GM13977 (cell line): Measurements from ENCODE around the gene REV3L.

Experiments
- DNase-seq: peaks from one replicate; pipeline ENCODE4 v3.0.0; 2012; ENCODE audit warnings: low spot score
- in situ Hi-C: fragments of 300-500 bp; cut with MboI; formaldehyde crosslinking; loops from one replicate; pipeline ENCODE4 v1.12.0; 2022; ENCODE audit warnings: low sequenced_read_pairs, low pct_unique_long_range_greater_than_20kb, mixed read lengths, inconsistent platforms; ENCODE audit not compliant: unreplicated experiment
- TF ChIP-seq, protein P1 (sequence below): IDR thresholded peaks from 2 replicates; pipeline ENCODE4 v1.5.1; 2012; ENCODE audit warnings: mild to moderate bottlenecking, control low read depth; ENCODE audit not compliant: insufficient read depth; ENCODE audit errors: extremely low read depth, missing control alignments

REV3L gene

DNA sequence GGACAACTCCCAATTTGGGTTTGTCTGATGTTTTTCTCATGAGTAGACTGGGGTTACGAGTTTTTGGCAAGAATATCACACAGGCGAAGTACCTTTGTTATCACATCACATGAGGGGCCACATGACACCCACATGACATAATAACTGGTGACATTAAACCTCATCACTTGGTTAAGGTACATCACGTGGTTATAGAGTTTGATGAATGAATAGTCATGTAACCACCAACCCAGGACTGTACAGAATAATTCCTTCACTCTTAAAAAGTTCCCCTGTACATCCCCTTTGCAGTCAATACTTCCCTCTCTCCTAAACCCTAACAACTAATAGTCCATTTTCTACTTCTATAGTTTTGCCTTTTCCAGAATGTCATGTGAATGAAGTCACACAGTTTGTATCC, 83.4 kb downstream of the REV3L start:
- TF ChIP-seq, protein P1, sequence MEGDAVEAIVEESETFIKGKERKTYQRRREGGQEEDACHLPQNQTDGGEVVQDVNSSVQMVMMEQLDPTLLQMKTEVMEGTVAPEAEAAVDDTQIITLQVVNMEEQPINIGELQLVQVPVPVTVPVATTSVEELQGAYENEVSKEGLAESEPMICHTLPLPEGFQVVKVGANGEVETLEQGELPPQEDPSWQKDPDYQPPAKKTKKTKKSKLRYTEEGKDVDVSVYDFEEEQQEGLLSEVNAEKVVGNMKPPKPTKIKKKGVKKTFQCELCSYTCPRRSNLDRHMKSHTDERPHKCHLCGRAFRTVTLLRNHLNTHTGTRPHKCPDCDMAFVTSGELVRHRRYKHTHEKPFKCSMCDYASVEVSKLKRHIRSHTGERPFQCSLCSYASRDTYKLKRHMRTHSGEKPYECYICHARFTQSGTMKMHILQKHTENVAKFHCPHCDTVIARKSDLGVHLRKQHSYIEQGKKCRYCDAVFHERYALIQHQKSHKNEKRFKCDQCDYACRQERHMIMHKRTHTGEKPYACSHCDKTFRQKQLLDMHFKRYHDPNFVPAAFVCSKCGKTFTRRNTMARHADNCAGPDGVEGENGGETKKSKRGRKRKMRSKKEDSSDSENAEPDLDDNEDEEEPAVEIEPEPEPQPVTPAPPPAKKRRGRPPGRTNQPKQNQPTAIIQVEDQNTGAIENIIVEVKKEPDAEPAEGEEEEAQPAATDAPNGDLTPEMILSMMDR, result no peak
- in situ Hi-C loops, result no loop called here

DNA sequence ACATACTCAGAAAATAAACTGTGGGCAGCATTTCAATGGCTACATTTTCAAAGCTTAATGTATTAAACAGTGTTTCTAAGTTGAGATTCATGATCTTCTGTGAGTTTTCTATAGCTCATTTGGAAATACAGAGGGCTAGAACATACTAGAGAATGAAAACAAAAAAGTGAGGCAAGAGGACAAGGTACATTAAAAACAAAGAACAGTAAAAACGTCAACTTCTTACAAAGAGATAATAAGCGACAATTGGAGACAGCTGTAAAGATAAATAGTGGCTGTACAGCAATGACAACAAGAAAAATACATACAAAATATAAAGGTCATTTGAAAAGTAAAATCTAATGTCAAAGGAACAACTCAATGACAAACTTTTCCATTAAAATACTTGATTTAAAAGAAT, 94.3 kb downstream of the REV3L start:
- in situ Hi-C loops, result no loop called here
- TF ChIP-seq, protein P1, result no peak
- DNase-seq, result no peak

More for the DNA sequence above, 83.4 kb downstream of the REV3L start:
- no peak for DNase-seq

DNA sequence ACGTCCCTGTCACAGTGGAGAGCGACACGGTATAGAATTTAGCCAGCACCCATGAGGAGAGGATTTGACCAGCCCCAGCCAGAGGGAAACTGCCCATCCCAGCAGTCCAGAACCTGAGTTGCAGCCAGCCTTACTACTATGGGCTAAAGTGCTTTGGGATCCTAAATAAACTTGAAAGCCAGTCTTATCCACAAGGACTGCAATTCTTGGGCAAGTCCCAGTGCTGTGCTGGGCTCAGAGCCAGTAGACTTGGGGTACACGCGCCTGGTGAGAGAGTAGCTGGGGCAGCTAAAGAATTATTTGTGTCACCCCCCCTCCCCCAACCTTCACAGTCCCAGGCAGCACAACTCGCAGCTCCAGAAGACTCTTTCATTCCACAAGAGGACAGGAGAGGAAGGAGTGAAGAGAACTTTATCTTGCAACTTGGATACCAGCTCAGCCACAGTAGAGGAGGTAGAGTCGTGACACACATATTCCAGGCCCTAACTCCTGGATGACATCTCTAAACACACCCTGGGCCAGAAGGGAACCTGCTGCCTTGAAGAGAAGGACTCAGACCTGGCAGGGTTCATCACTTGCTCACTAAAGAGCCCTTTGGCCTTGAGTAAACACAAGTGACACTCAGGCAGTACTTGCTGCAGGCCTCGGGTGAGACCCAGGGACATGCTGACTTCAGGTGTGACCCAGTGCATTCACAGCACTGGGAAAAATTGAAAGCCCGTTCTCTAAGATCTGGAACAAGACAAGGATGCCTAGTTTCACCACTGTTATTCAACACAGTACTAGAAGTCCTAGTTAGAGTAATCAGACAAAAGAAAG, 100.3 kb downstream of the REV3L start:
- no peak for DNase-seq
- in situ Hi-C loops, result no loop called here
- TF ChIP-seq, protein P1, result no peak

DNA sequence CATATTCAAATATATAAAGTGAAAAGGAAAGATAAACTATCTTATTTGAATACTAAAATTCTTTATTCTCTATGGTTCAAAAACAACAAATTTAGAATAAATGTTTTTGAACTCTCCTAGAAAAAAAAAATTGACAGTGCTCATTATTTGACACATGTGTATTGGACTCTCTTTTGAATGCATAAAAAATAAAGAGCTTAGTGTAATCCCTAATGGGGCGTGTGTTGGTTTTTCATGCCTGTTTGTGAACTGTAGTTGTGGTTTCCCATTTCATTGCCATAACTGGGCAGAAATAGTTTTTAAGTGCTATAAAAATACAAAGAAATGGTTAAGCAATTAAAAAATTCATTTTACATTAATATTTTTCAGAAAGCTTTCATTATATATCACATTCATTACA, 101.3 kb downstream of the REV3L start:
- TF ChIP-seq, protein P1, result no peak
- DNase-seq, result no peak
- in situ Hi-C loops, result no loop called here

DNA sequence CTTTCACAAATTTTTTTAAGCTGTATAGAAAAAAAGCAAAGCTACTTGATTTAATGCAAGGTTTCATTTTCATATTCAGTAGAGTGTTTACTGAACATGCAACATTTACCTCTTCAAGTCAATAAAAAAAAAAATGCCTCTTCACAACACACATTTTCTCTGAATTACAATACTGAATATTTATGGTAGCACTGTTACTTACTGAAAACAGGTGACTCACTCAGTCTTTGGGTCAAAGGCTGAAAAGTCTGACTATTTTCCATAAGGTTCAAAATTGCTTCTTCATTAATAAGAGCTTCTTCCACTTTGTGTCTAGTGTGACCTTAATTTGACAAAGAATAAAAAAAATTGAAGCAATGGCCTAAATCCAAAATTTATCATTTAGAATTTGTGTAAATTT, 101.9 kb downstream of the REV3L start:
- TF ChIP-seq, protein P1, result no peak
- in situ Hi-C loops, result no loop called here
- no peak for DNase-seq

DNA sequence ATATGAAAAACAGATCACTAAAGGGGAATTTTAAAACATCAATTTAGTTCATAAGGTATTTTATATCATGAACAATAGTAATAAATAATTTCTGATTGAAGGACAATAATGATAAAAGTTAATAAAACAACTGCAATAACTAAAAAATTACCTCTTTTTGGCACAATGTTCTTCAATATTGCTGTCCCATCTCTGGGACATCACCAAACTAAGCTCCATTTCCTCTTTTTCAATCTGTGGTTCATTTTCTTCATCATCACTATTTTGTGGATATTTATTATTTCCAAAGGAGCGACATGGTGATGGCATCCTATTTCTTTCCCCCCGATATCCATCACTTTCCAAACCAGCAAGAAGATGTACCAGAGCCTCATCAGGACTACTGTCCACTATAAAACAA, 103.2 kb downstream of the REV3L start:
- in situ Hi-C loops, result no loop called here
- TF ChIP-seq, protein P1, result no peak
- DNase-seq, result no peak
